Activated CD8-positive, alpha-beta T cell treated with anti-CD3 and anti-CD28 coated beads for 36 hours (primary cell): Measurements from ENCODE around the gene PITPNC1. TPM values are rescaled to one million over a fixed set of nuclear protein-coding genes. Genes with fewer than 3 reads are reported as not detected.

Experiments
- ATAC-seq: fragments of 200-7000 bp; cut with Tn5 transposase; one replicate; pipeline ENCODE4 v1.10.0; 2021; ENCODE audit warnings: mild to moderate bottlenecking, moderate library complexity
- CTCF ChIA-PET: fragments of 350-600 bp; sonication (Branson Sonifier 250); formaldehyde crosslinking; loops from one replicate; lab custom pipeline; 2021; ENCODE audit warnings: antibody characterized with exemption; lab: Charles Lee
- POLR2A ChIA-PET: fragments of 350-600 bp; sonication (Branson Sonifier 250); formaldehyde crosslinking; loops from one replicate; lab custom pipeline; 2021; ENCODE audit warnings: antibody characterized with exemption; lab: Charles Lee
- DNase-seq: peaks from one replicate; pipeline ENCODE4 v3.0.0-alpha.2; 2020
- H3K27ac Mint-ChIP-seq: one replicate; pipeline ENCODE4 v1.8.0; 2021; ENCODE audit warnings: mild to moderate bottlenecking, mixed read lengths
- H3K27me3 Mint-ChIP-seq: one replicate; pipeline ENCODE4 v1.8.0; 2021; ENCODE audit warnings: mixed read lengths
- H3K36me3 Mint-ChIP-seq: one replicate; pipeline ENCODE4 v1.8.0; 2021; ENCODE audit warnings: low read depth, mixed read lengths
- H3K4me1 Mint-ChIP-seq: one replicate; pipeline ENCODE4 v1.8.0; 2021; ENCODE audit warnings: low read depth, mixed read lengths
- H3K4me3 Mint-ChIP-seq: one replicate; pipeline ENCODE4 v1.8.0; 2021; ENCODE audit warnings: mild to moderate bottlenecking, moderate library complexity, mixed read lengths
- H3K9me3 Mint-ChIP-seq: one replicate; pipeline ENCODE4 v1.8.0; 2021; ENCODE audit warnings: mixed read lengths
- intact Hi-C: fragments of 100-400 bp; cut with micrococcal nuclease; formaldehyde crosslinking; loops from one replicate; pipeline ENCODE4 v1.10.0; 2022
- total RNA-seq, 2 experiments: library from RNA; stranded (reverse); gene quantifications; one replicate each; pipeline ENCODE4 v1.2.3, GENCODE V29; 2021
- TF ChIP-seq, protein P1 (sequence below): fragments of 200-600 bp; IDR thresholded peaks from one replicate; pipeline ENCODE4 v1.8.0; 2022; ENCODE audit warnings: antibody characterized with exemption, mild to moderate bottlenecking

Gene PITPNC1
- total RNA-seq, 2 experiments from 2014 or later = 51.8 to 56.3 TPM

DNA sequence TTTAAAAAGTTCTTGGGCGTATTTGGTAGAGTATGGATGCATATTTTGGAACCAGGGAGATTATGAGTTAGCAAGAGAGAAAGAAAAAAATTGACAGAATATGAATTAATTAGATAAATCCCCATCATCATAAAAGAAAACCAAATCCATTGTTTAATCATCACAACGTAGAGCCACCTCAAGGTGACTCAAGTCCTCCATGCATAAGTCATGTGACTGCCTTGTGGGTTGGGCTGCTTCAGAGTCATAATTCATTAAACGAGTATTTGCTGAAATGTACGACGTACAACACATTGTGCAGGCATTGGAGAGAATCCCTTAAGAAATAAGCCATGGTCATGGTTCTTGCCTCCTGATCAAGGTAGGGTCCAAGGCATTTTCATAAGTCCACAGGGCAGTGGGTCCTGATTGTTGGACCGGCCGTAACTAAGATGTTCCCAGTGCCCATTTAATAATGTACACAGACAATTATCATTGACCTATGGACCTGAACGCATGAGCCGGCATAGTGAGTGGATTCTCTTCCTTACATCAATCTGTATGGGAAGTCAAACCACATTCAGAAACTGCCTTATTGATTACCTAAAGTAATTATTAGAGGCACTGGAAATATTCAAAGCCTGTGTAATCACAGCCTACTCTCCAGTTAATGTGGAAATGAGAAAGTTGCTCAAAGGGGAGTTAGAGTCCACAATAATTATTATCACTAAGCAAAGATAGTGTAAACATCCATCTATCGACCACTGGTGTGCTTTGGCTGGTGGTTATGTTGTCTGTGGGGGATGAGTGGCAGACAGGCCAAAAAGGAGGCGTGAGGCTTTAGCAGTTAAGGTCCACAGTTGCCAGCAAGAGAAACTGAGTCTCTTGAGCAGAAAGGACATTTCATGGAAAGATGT is 165.4 kb downstream of the PITPNC1 start:
- POLR2A ChIA-PET = interaction anchor here (0.6 kb wide), 1 partner anchor 19 kb away, joined by 3 read pairs; no protein-coding TSS in a partner anchor
- DNase-seq (peak; percentile 34), ATAC-seq (peak; percentile 47)
- Mint-ChIP-seq H3K27me3 (no peaks in the 10 kb centered on the region), H3K27ac (no peak overlapping the region), H3K4me3 (no peak overlapping the region), H3K4me1 (peaks cover 9% of the 10 kb centered on the region), H3K9me3 (no peaks in the 10 kb centered on the region), H3K36me3 (peaks cover 7% of the 10 kb centered on the region)
- CTCF ChIA-PET = no interaction called here
- intact Hi-C loops = no loop called here
- TF ChIP-seq, protein P1, sequence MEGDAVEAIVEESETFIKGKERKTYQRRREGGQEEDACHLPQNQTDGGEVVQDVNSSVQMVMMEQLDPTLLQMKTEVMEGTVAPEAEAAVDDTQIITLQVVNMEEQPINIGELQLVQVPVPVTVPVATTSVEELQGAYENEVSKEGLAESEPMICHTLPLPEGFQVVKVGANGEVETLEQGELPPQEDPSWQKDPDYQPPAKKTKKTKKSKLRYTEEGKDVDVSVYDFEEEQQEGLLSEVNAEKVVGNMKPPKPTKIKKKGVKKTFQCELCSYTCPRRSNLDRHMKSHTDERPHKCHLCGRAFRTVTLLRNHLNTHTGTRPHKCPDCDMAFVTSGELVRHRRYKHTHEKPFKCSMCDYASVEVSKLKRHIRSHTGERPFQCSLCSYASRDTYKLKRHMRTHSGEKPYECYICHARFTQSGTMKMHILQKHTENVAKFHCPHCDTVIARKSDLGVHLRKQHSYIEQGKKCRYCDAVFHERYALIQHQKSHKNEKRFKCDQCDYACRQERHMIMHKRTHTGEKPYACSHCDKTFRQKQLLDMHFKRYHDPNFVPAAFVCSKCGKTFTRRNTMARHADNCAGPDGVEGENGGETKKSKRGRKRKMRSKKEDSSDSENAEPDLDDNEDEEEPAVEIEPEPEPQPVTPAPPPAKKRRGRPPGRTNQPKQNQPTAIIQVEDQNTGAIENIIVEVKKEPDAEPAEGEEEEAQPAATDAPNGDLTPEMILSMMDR = no peak

DNA sequence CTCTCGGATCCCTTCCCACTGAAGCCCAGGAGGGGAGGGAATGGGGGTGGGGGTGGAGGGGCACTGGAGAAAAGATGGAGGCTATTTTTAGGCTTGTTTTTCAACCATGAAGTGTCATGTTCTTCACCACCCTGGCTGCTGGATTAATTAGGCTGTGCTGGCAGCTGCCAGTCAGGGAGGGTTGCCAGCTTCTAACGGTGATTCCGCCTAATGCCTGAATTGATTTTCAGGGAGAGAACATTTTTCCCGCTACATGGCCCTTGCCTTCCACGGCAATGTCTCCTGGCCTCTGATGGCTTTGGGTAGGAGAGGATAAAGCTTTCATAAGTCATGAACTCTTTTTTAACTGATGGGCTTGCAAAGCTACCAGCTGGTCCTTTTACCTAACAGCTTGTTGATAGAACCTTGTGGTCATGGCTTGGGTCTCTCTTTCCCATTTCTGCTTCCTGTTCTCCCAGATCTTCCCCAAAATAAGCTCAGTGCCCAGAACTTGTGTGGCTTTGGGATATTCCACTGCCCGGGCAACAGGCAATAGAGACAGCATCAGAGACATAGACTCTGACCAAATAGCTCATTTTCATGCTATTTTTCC is 167.4 kb downstream of the PITPNC1 start:
- ChIA-PET POLR2A (interaction anchor here (1.2 kb wide), 1 partner anchor 10 kb away, joined by 4 read pairs; no protein-coding TSS in a partner anchor), CTCF (interaction anchor here (1.4 kb wide), 1 partner anchor 14 kb away, joined by 5 read pairs; no protein-coding TSS in a partner anchor)
- no peak for DNase-seq
- intact Hi-C loops = no loop called here
- no peak overlapping the region for H3K4me3 Mint-ChIP-seq
- H3K4me1 Mint-ChIP-seq = peaks cover 22% of the 10 kb centered on the region
- no peaks in the 10 kb centered on the region for H3K9me3 Mint-ChIP-seq
- ATAC-seq = no peak
- peak overlapping the region; percentile 69 for H3K27ac Mint-ChIP-seq
- peaks cover 7% of the 10 kb centered on the region for H3K36me3 Mint-ChIP-seq
- H3K27me3 Mint-ChIP-seq = no peaks in the 10 kb centered on the region
- TF ChIP-seq, protein P1 = no peak

DNA sequence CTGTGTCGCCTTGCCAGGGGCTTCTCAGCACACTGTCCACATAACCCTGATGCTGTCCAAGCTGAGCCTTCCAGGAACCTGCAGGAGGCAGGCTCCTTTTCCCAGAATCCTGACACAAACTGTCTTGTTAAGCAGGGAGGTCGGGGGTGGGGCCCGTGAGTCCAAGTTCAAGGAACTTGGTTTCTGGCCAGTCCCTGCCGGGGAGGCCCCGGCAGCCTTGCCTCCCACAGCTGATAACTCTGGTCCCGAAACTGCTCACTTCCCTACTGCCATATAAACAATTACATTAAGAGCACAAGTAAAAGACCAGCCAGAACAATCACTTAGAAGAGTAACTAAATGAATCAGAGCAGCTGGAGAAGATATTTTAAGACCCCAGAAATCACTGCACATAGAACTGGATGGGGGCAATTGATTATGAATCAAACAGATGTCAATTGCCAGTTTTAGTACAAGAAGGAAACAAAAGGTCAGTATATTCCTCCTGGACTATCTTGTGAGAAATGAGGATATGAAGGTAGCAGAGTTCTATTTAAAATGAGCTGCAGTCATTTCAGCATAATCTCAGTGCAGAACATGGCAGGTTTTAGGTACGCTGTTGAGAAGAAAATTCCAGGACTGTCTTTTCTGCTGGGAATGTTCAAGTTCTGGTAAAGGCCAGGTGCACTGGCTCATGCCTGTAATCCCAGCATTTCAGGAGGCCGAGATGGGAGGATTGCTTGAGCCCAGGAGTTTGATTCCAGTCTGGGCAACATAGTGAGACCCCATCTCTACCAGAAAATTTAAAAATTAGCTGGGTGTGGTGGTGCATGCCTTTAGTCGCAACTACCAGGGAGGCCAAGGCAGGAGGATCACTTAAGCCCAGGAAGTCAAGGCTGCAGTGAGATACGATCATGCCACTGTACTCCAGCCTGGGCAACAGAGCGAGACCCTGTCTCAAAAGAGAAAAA is 169.8 kb downstream of the PITPNC1 start:
- peaks cover 6% of the 10 kb centered on the region for H3K36me3 Mint-ChIP-seq
- H3K4me1 Mint-ChIP-seq = peaks cover 34% of the 10 kb centered on the region
- TF ChIP-seq, protein P1 = no peak
- H3K27ac Mint-ChIP-seq = no peak overlapping the region
- no peaks in the 10 kb centered on the region for H3K27me3 Mint-ChIP-seq
- ATAC-seq = no peak
- CTCF ChIA-PET = interaction anchor here (1.2 kb wide), 1 partner anchor 46 kb away, joined by 3 read pairs; no protein-coding TSS in a partner anchor
- no peak for DNase-seq
- intact Hi-C loops = no loop called here
- POLR2A ChIA-PET = no interaction called here
- no peak overlapping the region for H3K4me3 Mint-ChIP-seq
- no peaks in the 10 kb centered on the region for H3K9me3 Mint-ChIP-seq

DNA sequence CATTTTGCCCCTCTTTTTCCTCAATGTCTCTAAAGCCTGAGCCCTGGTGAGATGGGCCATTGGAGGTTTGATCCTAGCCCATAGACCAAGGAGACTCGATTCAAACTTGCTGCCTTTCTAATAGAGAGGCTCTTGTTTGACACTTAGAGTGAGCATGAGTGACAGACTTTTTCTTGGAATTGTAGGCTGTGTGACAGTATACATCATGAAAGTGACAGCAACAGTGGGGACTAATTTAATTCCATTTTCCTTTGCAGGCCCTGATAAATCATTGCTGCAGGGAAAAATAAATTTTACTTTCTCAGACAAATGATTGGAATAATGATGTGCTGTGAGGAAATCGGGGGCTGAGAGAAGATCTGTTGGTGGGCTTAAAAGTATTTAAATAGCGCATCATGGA is 171.6 kb downstream of the PITPNC1 start:
- Mint-ChIP-seq H3K4me3 (no peak overlapping the region), H3K4me1 (peaks cover 29% of the 10 kb centered on the region), H3K27me3 (no peaks in the 10 kb centered on the region), H3K9me3 (no peaks in the 10 kb centered on the region), H3K36me3 (peaks cover 3% of the 10 kb centered on the region), H3K27ac (no peak overlapping the region)
- intact Hi-C loops = no loop called here
- CTCF ChIA-PET = interaction anchor here (1.2 kb wide), 1 partner anchor 44 kb away, joined by 3 read pairs; no protein-coding TSS in a partner anchor
- TF ChIP-seq, protein P1 = no peak
- ATAC-seq (no peak), DNase-seq (no peak)
- POLR2A ChIA-PET = no interaction called here
